K562 (cell line): ENCODE measurements around the gene AKNA. TPM values are rescaled to one million over a fixed set of nuclear protein-coding genes. Genes with fewer than 3 reads are reported as not detected.
A peak's percentile ranks its signal among the peaks of the same experiment; 100 is the strongest.

Experiments used
- CTBP1 ChIP-seq: fragments of 450-650 bp; IDR thresholded peaks from 2 replicates; pipeline ENCODE4 v1.6.1; 2016; ENCODE audit warnings: borderline replicate concordance
- DACH1 ChIP-seq: fragments of 450-650 bp; IDR thresholded peaks from 2 replicates; pipeline ENCODE4 v1.6.1; 2018; ENCODE audit not compliant: partially characterized antibody
- EP400 ChIP-seq: fragments of 450-650 bp; IDR thresholded peaks from 2 replicates; pipeline ENCODE4 v1.6.1; 2017; ENCODE audit warnings: antibody characterized with exemption, mild to moderate bottlenecking, moderate library complexity
- FOXO4 ChIP-seq: fragments of 450-650 bp; formaldehyde crosslinking; IDR thresholded peaks from 2 replicates; pipeline ENCODE4 v1.4.0; 2020; ENCODE audit warnings: mild to moderate bottlenecking, moderate library complexity
- KDM1A ChIP-seq, 2 experiments: fragments of 450-650 bp; IDR thresholded peaks; 2 replicates each; pipeline ENCODE4 v1.6.1; 2016; ENCODE audit warnings: mild to moderate bottlenecking in 2 of 2
- MECOM ChIP-seq: fragments of 250-450 bp; sonication (Bioruptor Pico); IDR thresholded peaks from 2 replicates; pipeline ENCODE4 v1.8.0; 2022; ENCODE audit warnings: inconsistent platforms
- MLLT1 ChIP-seq, 2 experiments: fragments of 450-650 bp; IDR thresholded peaks; 2 replicates each; pipeline ENCODE4 v1.6.1; 2016
- NR3C1 ChIP-seq: sonication (generic); formaldehyde crosslinking; IDR thresholded peaks from 2 replicates; pipeline ENCODE4 v1.8.1; 2022; ENCODE audit warnings: missing genetic modification reagents
- PHF20 ChIP-seq: fragments of 450-650 bp; IDR thresholded peaks from 2 replicates; pipeline ENCODE4 v1.6.1; 2018; ENCODE audit not compliant: partially characterized antibody
- POLR3G ChIP-seq: IDR thresholded peaks from 2 replicates; pipeline ENCODE4 v1.6.1; 2011; ENCODE audit not compliant: insufficient read length, insufficient replicate concordance; ENCODE audit errors: extremely low read depth
- PRMT5 ChIP-seq: sonication (generic); formaldehyde crosslinking; IDR thresholded peaks from 2 replicates; pipeline ENCODE4 v1.5.0; 2020; ENCODE audit warnings: missing genetic modification reagents
- RAD51 ChIP-seq: fragments of 450-650 bp; IDR thresholded peaks from 2 replicates; pipeline ENCODE4 v1.7.1; 2016; ENCODE audit warnings: low read depth, mild to moderate bottlenecking, borderline replicate concordance
- USF2 ChIP-seq: sonication (generic); formaldehyde crosslinking; IDR thresholded peaks from 2 replicates; pipeline ENCODE4 v1.5.0; 2020; ENCODE audit warnings: missing genetic modification reagents
- ZBTB40 ChIP-seq, 2 experiments: fragments of 450-650 bp in 1 of 2; sonication (generic) in 1 of 2; formaldehyde crosslinking in 1 of 2; IDR thresholded peaks; 2 replicates each; pipeline versions ENCODE4 v1.7.1 to v1.9.0; 2016 to 2022; ENCODE audit warnings: inconsistent platforms in 1 of 2, mild to moderate bottlenecking in 1 of 2, missing genetic modification reagents in 1 of 2
- ZNF217 ChIP-seq: sonication (generic); formaldehyde crosslinking; IDR thresholded peaks from 2 replicates; pipeline ENCODE4 v1.8.0; 2022; ENCODE audit warnings: mild to moderate bottlenecking, missing genetic modification reagents
- ZNF75A ChIP-seq: fragments of 450-650 bp; formaldehyde crosslinking; IDR thresholded peaks from 2 replicates; pipeline ENCODE4 v1.4.0; 2020; ENCODE audit warnings: mild to moderate bottlenecking
- polyA plus RNA-seq, 8 experiments: library from polyadenylated mRNA; depleted of rRNA in 4 of 8; stranded (reverse) in 5 of 8; unstranded in 3 of 8; fragments of >200 nt; fragmentation: Nextera tagmentation in 2 of 8; fragmentation: Illumina TruSeq in 1 of 8; extraction: Ambion mirVana in 2 of 8; extraction: Trizol in 1 of 8; gene quantifications; 2 replicates each; pipeline versions ENCODE4 v1.2.1 to v1.2.3, GENCODE V29; 2011 to 2014; ENCODE audit warnings: inconsistent platforms in 1 of 8, missing spikeins in 1 of 8
- total RNA-seq, 7 experiments: library from RNA; depleted of rRNA in 6 of 7; stranded (reverse); fragments of >200 nt in 6 of 7; fragmentation: Illumina TruSeq in 2 of 7; extraction: Trizol in 2 of 7; gene quantifications; 2 replicates each; pipeline versions ENCODE4 v1.2.1 to v1.2.3, GENCODE V29; 2011 to 2021; ENCODE audit warnings: low replicate concordance in 1 of 7

AKNA gene
- total and polyA plus RNA-seq, 9 of the 15 experiments (the other 6 are each of a cell fraction or from before 2014, with no cell fraction given) = 0.29 to 20.5 (median 3.9) TPM

GRCh38 chr9:114396558-114397218, 8.9 kb upstream of the AKNA start (continued):
- TF ChIP-seq MLLT1 (IDR thresholded peaks at IDR 0.05) = peak in 1 of 2 experiments; percentile 90; a peak in 2 of 4 replicates
- no peak for TF ChIP-seq CTBP1
- TF ChIP-seq PRMT5 (CRISPR knock-in tag) = no peak
- TF ChIP-seq DACH1 = no peak
- no peak for TF ChIP-seq POLR3G
- TF ChIP-seq USF2 (CRISPR knock-in tag) = peak; percentile 78
- no peak for TF ChIP-seq KDM1A (IDR thresholded peaks at IDR 0.05)
- no peak for TF ChIP-seq NR3C1 (CRISPR knock-in tag)
- TF ChIP-seq RAD51 = peak; percentile 70
- TF ChIP-seq ZBTB40 (IDR thresholded peaks at IDR 0.05) = peak; percentile 53; the same call in 1 of the 2 replicates
- TF ChIP-seq ZBTB40 (CRISPR knock-in tag; IDR thresholded peaks at IDR 0.05) = no peak
- 0 out of 2 replicates have a peak, but pooled peaks have one; percentile 11 for TF ChIP-seq ZNF75A (CRISPR knock-in tag)
- TF ChIP-seq MECOM = 0 out of 2 replicates have a peak, but pooled peaks have one; percentile 0
- peak; percentile 93 for TF ChIP-seq EP400
- no peak for TF ChIP-seq FOXO4
- no peak for TF ChIP-seq ZNF217 (CRISPR knock-in tag)
- TF ChIP-seq PHF20 = no peak
